KMS-11 (cell line): Measurements from ENCODE around the gene SLC2A2.

Source experiments
- H2AFZ ChIP-seq: fragments of 200-600 bp; sonication (generic); 2 replicates; pipeline ENCODE4 v1.6.1; 2016; ENCODE audit warnings: antibody characterized with exemption, mixed run types, low read depth
- H3K27ac ChIP-seq: fragments of 200-600 bp; sonication (generic); 2 replicates; pipeline ENCODE4 v1.6.1; 2016; ENCODE audit warnings: mild to moderate bottlenecking, mixed run types
- H3K27me3 ChIP-seq: fragments of 200-600 bp; sonication (generic); 2 replicates; pipeline ENCODE4 v1.6.1; 2017; ENCODE audit warnings: mild to moderate bottlenecking, low read depth, mixed run types, moderate library complexity; ENCODE audit not compliant: insufficient read depth
- H3K36me3 ChIP-seq: fragments of 200-600 bp; sonication (generic); 2 replicates; pipeline ENCODE4 v1.6.1; 2017; ENCODE audit warnings: mild to moderate bottlenecking, mixed run types; ENCODE audit not compliant: insufficient read depth
- H3K4me1 ChIP-seq: fragments of 200-600 bp; sonication (generic); 2 replicates; pipeline ENCODE4 v1.6.1; 2016; ENCODE audit warnings: mild to moderate bottlenecking, low read depth, mixed run types; ENCODE audit not compliant: poor library complexity, severe bottlenecking
- H3K4me2 ChIP-seq: fragments of 200-600 bp; sonication (generic); 2 replicates; pipeline ENCODE4 v1.7.0; 2016; ENCODE audit warnings: mild to moderate bottlenecking, mixed run types
- H3K4me3 ChIP-seq: fragments of 200-600 bp; sonication (generic); IDR thresholded peaks from 2 replicates; pipeline ENCODE4 v1.6.1; 2017; ENCODE audit warnings: low read depth, low read length, mixed read lengths; ENCODE audit not compliant: insufficient read depth
- H3K79me2 ChIP-seq: fragments of 200-600 bp; sonication (generic); 2 replicates; pipeline ENCODE4 v1.6.1; 2016; ENCODE audit warnings: low read depth, mixed run types; ENCODE audit not compliant: insufficient read depth
- H3K9ac ChIP-seq: fragments of 200-600 bp; sonication (generic); 2 replicates; pipeline ENCODE4 v1.6.1; 2016; ENCODE audit warnings: mild to moderate bottlenecking, mixed run types
- H4K20me1 ChIP-seq: fragments of 200-600 bp; sonication (generic); 2 replicates; pipeline ENCODE4 v1.6.1; 2016; ENCODE audit warnings: mild to moderate bottlenecking, mixed run types; ENCODE audit not compliant: insufficient read depth
- TF ChIP-seq, protein P1 (sequence below): fragments of 200-600 bp; sonication (generic); conservative IDR thresholded peaks from 2 replicates; pipeline ENCODE4 v1.6.1; 2017; ENCODE audit warnings: low read depth, mild to moderate bottlenecking, antibody characterized with exemption, low read length, moderate library complexity, mixed read lengths

The SLC2A2 gene

GRCh38 chr3:171046760-171047159 is 20.2 kb upstream of the SLC2A2 start:
- H3K36me3 ChIP-seq, result no peaks in the 10 kb centered on the region

GRCh38 chr3:171044835-171045793 is 18.6 kb upstream of the SLC2A2 start:
- no peak overlapping the region for H2AFZ ChIP-seq
- H3K4me2 ChIP-seq, result no peak overlapping the region
- H3K27me3 ChIP-seq, result no peaks in the 10 kb centered on the region
- no peaks in the 10 kb centered on the region for H3K36me3 ChIP-seq
- H4K20me1 ChIP-seq, result no peaks in the 10 kb centered on the region
- no peaks in the 10 kb centered on the region for H3K79me2 ChIP-seq
- H3K9ac ChIP-seq, result no peak overlapping the region
- TF ChIP-seq, protein P1, sequence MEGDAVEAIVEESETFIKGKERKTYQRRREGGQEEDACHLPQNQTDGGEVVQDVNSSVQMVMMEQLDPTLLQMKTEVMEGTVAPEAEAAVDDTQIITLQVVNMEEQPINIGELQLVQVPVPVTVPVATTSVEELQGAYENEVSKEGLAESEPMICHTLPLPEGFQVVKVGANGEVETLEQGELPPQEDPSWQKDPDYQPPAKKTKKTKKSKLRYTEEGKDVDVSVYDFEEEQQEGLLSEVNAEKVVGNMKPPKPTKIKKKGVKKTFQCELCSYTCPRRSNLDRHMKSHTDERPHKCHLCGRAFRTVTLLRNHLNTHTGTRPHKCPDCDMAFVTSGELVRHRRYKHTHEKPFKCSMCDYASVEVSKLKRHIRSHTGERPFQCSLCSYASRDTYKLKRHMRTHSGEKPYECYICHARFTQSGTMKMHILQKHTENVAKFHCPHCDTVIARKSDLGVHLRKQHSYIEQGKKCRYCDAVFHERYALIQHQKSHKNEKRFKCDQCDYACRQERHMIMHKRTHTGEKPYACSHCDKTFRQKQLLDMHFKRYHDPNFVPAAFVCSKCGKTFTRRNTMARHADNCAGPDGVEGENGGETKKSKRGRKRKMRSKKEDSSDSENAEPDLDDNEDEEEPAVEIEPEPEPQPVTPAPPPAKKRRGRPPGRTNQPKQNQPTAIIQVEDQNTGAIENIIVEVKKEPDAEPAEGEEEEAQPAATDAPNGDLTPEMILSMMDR, result no peak
- no peak overlapping the region for H3K4me3 ChIP-seq
- no peak overlapping the region for H3K27ac ChIP-seq
- no peaks in the 10 kb centered on the region for H3K4me1 ChIP-seq

More at GRCh38 chr3:171046760-171047159, 20.2 kb upstream of the SLC2A2 start:
- Histone ChIP-seq H4K20me1 (no peaks in the 10 kb centered on the region), H3K79me2 (no peaks in the 10 kb centered on the region), H3K9ac (no peak overlapping the region), H3K4me1 (no peaks in the 10 kb centered on the region), H3K27me3 (no peaks in the 10 kb centered on the region), H3K4me3 (no peak overlapping the region), H3K27ac (no peak overlapping the region), H2AFZ (no peak overlapping the region), H3K4me2 (no peak overlapping the region)
- TF ChIP-seq, protein P1, result no peak

DNA sequence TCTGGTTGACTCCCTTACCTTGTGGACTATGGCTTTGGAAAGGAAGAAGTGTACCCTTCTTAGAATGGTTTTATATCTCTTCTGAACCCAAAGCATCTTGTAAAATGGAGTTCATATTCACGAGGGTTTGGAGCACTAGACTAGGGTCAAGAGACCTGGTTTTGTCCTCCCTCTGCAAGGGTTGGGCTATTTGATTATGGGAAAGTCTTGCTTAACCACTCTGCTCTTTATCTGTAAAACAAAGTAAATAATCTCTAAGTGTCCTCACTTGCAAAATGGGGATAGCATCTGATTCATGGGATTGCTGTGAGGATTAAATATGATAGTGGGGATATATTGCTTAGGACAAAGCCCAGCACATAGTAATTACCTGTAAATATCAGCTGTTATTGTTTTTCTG is 17.9 kb upstream of the SLC2A2 start:
- no peak overlapping the region for H3K27ac ChIP-seq
- no peaks in the 10 kb centered on the region for H3K27me3 ChIP-seq
- H3K9ac ChIP-seq, result no peak overlapping the region
- H3K4me2 ChIP-seq, result no peak overlapping the region
- no peak overlapping the region for H3K4me3 ChIP-seq
- no peak overlapping the region for H2AFZ ChIP-seq
- no peaks in the 10 kb centered on the region for H3K36me3 ChIP-seq
- H3K79me2 ChIP-seq, result no peaks in the 10 kb centered on the region
- H3K4me1 ChIP-seq, result no peaks in the 10 kb centered on the region
- no peaks in the 10 kb centered on the region for H4K20me1 ChIP-seq
- TF ChIP-seq, protein P1, result no peak

- H3K79me2 ChIP-seq, result no peaks in the 10 kb centered on the region
- H3K27ac ChIP-seq, result no peak overlapping the region
- H3K9ac ChIP-seq, result no peak overlapping the region
- no peaks in the 10 kb centered on the region for H4K20me1 ChIP-seq
- H2AFZ ChIP-seq, result no peak overlapping the region
- no peaks in the 10 kb centered on the region for H3K36me3 ChIP-seq
- no peaks in the 10 kb centered on the region for H3K27me3 ChIP-seq
- no peak overlapping the region for H3K4me2 ChIP-seq
- no peaks in the 10 kb centered on the region for H3K4me1 ChIP-seq
- TF ChIP-seq, protein P1, result no peak
- no peak overlapping the region for H3K4me3 ChIP-seq
Observed at GRCh38 chr3:171039674-171040073, 13.2 kb upstream of the SLC2A2 start.
